Sigmoid colon (tissue), 7 donors: ENCODE results near the gene NFATC1. TPM values are rescaled to one million over a fixed set of nuclear protein-coding genes. Genes with fewer than 3 reads are reported as not detected.
A peak's percentile ranks its signal among the peaks of the same experiment; 100 is the strongest.

Experiments used
- DNase-seq: peaks from one replicate; pipeline ENCODE4 v3.0.0-alpha.2; 2019
- H3K27ac ChIP-seq, 4 donors: fragments of 200-600 bp; sonication (generic); one replicate each; pipeline ENCODE4 v1.5.1; 2016 to 2019; ENCODE audit warnings: mild to moderate bottlenecking in 1 of 4
- H3K27me3 ChIP-seq, 3 donors: fragments of 200-600 bp; sonication (generic); one replicate each; pipeline ENCODE4 v1.5.1; 2019; ENCODE audit warnings: mild to moderate bottlenecking in 1 of 3
- H3K36me3 ChIP-seq, 4 donors: fragments of 200-600 bp; sonication (generic); one replicate each; pipeline ENCODE4 v1.5.1; 2016 to 2019
- H3K4me1 ChIP-seq, 4 donors: fragments of 200-600 bp; sonication (generic); one replicate each; pipeline ENCODE4 v1.5.1; 2017 to 2019
- H3K4me3 ChIP-seq, 4 donors: fragments of 200-600 bp; sonication (generic); one replicate each; pipeline ENCODE4 v1.5.1; 2017 to 2019; ENCODE audit warnings: mild to moderate bottlenecking in 2 of 4, moderate library complexity in 1 of 4
- H3K9me3 ChIP-seq, 4 donors: fragments of 200-600 bp in 3 of 4; sonication (generic) in 3 of 4; one replicate each; pipeline versions ENCODE4 v1.5.1 to v1.6.1; 2013 to 2019
- EP300 ChIP-seq, 4 donors: sonication (generic); formaldehyde crosslinking; IDR thresholded peaks; one replicate each; pipeline ENCODE4 v1.6.1; 2017; ENCODE audit warnings: antibody characterized with exemption in 4 of 4
- POLR2A ChIP-seq, 2 donors: fragments of 450-650 bp; IDR thresholded peaks; one replicate each; pipeline ENCODE4 v1.6.1; 2016; ENCODE audit warnings: antibody characterized with exemption in 2 of 2, mild to moderate bottlenecking in 2 of 2, moderate library complexity in 2 of 2
- POLR2AphosphoS5 ChIP-seq, 4 donors: sonication (generic); formaldehyde crosslinking; IDR thresholded peaks; one replicate each; pipeline ENCODE4 v1.6.1; 2017; ENCODE audit warnings: antibody characterized with exemption in 4 of 4
- WGBS, 2 donors: extraction: QIAGEN DNeasy Blood & Tissue Kit; methylation state at CpG; one replicate each; pipeline ENCODE4 v1.1.7; 2013; 5-methylcytosine and 5-hydroxymethylcytosine counted together
- intact Hi-C: fragments of 100-400 bp; cut with DNase I; formaldehyde crosslinking; loops from one replicate; pipeline ENCODE4 v1.15.1; 2023
- polyA plus RNA-seq, 3 donors: library from polyadenylated mRNA; stranded (reverse); fragments of 200-250 nt; gene quantifications; one replicate each; pipeline ENCODE4 v1.2.3, GENCODE V29; 2013
- total RNA-seq, 4 donors: library from RNA; depleted of rRNA; stranded (reverse); fragments of >200 nt; gene quantifications; one replicate each; pipeline ENCODE4 v1.1.0, GENCODE V29; 2016
- TF ChIP-seq, protein P1 (sequence below), 4 experiments: fragments of 450-650 bp in 3 of 4; fragments of 200-600 bp in 1 of 4; IDR thresholded peaks; one replicate each; pipeline ENCODE4 v1.5.1; 2016 to 2019; ENCODE audit warnings: antibody characterized with exemption in 4 of 4, mild to moderate bottlenecking in 3 of 4, moderate library complexity in 2 of 4
- donor health status: healthy with polysubstance abuse.
- donor health status: Bipolar disorder and iron deficiency.
- donor health status: healthy.

Gene NFATC1
- total and polyA plus RNA-seq, 7 donors: 1.6 to 13.8 (median 10.7) TPM

GRCh38 chr18:79486356-79487182 is 90.8 kb downstream of the NFATC1 start:
- 92 to 93% methylated on average over 69 of the region's 69 CpGs for WGBS, 2 donors
- peaks cover 0 to 27% (median 25%) of the 10 kb centered on the region in 4 donors for H3K4me1 ChIP-seq
- H3K27ac ChIP-seq: peak overlapping the region in 3 of 4 donors; percentile 71 to 74 (median 73)
- no peaks in the 10 kb centered on the region for H3K9me3 ChIP-seq
- peak; percentile 65 for DNase-seq
- no peaks in the 10 kb centered on the region for H3K27me3 ChIP-seq
- H3K36me3 ChIP-seq: peaks cover 9 to 25% (median 14%) of the 10 kb centered on the region in 4 donors
- intact Hi-C loops: no loop called here
- no peak for TF ChIP-seq POLR2A (IDR thresholded peaks at IDR 0.05)
- TF ChIP-seq EP300 (IDR thresholded peaks at IDR 0.05): no peak
- TF ChIP-seq POLR2AphosphoS5 (IDR thresholded peaks at IDR 0.05): no peak
- TF ChIP-seq, protein P1, sequence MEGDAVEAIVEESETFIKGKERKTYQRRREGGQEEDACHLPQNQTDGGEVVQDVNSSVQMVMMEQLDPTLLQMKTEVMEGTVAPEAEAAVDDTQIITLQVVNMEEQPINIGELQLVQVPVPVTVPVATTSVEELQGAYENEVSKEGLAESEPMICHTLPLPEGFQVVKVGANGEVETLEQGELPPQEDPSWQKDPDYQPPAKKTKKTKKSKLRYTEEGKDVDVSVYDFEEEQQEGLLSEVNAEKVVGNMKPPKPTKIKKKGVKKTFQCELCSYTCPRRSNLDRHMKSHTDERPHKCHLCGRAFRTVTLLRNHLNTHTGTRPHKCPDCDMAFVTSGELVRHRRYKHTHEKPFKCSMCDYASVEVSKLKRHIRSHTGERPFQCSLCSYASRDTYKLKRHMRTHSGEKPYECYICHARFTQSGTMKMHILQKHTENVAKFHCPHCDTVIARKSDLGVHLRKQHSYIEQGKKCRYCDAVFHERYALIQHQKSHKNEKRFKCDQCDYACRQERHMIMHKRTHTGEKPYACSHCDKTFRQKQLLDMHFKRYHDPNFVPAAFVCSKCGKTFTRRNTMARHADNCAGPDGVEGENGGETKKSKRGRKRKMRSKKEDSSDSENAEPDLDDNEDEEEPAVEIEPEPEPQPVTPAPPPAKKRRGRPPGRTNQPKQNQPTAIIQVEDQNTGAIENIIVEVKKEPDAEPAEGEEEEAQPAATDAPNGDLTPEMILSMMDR (IDR thresholded peaks at IDR 0.05): no peak
- H3K4me3 ChIP-seq: no peak overlapping the region

- TF ChIP-seq POLR2A (IDR thresholded peaks at IDR 0.05) (no peak), POLR2AphosphoS5 (IDR thresholded peaks at IDR 0.05) (no peak), EP300 (IDR thresholded peaks at IDR 0.05) (no peak)
- TF ChIP-seq, protein P1 (IDR thresholded peaks at IDR 0.05): no peak
- DNase-seq: peak; percentile 64
- Histone ChIP-seq H3K9me3 (no peaks in the 10 kb centered on the region), H3K36me3 (peaks cover 9 to 25% (median 14%) of the 10 kb centered on the region in 4 donors), H3K4me3 (no peak overlapping the region), H3K27ac (no peak overlapping the region), H3K4me1 (peaks cover 0 to 27% (median 25%) of the 10 kb centered on the region in 4 donors), H3K27me3 (no peaks in the 10 kb centered on the region)
- WGBS, 2 donors: 94 to 95% methylated on average over 42 of the region's 42 CpGs
- intact Hi-C loops: no loop called here
Measured at GRCh38 chr18:79487183-79487800, 91.6 kb downstream of the NFATC1 start.

GRCh38 chr18:79487801-79488201 is 92.1 kb downstream of the NFATC1 start:
- no peaks in the 10 kb centered on the region for H3K9me3 ChIP-seq
- TF ChIP-seq, protein P1 (IDR thresholded peaks at IDR 0.05): no peak
- TF ChIP-seq POLR2AphosphoS5 (IDR thresholded peaks at IDR 0.05) (no peak), POLR2A (IDR thresholded peaks at IDR 0.05) (no peak), EP300 (IDR thresholded peaks at IDR 0.05) (no peak)
- intact Hi-C loops: no loop called here
- 88 to 89% methylated on average over 22 of the region's 22 CpGs for WGBS, 2 donors
- DNase-seq: peak; percentile 41
- H3K4me3 ChIP-seq: no peak overlapping the region
- H3K27me3 ChIP-seq: no peaks in the 10 kb centered on the region
- H3K27ac ChIP-seq: no peak overlapping the region
- H3K4me1 ChIP-seq: peaks cover 0 to 27% (median 25%) of the 10 kb centered on the region in 4 donors
- H3K36me3 ChIP-seq: peaks cover 9 to 25% (median 14%) of the 10 kb centered on the region in 4 donors

GRCh38 chr18:79488311-79489050 is 92.8 kb downstream of the NFATC1 start:
- Histone ChIP-seq H3K4me3 (no peak overlapping the region), H3K27me3 (no peaks in the 10 kb centered on the region), H3K36me3 (peaks cover 9 to 26% (median 14%) of the 10 kb centered on the region in 4 donors), H3K4me1 (peaks cover 0 to 27% (median 25%) of the 10 kb centered on the region in 4 donors), H3K27ac (no peak overlapping the region), H3K9me3 (no peaks in the 10 kb centered on the region)
- intact Hi-C loops: no loop called here
- 80 to 90% methylated on average over 26 of the region's 26 CpGs for WGBS, 2 donors
- DNase-seq: no peak
- TF ChIP-seq EP300 (IDR thresholded peaks at IDR 0.05) (no peak), POLR2AphosphoS5 (IDR thresholded peaks at IDR 0.05) (no peak), POLR2A (IDR thresholded peaks at IDR 0.05) (no peak)
- TF ChIP-seq, protein P1 (IDR thresholded peaks at IDR 0.05): no peak
